Left forelimb (tissue), 1 donor: ENCODE data around the gene FRRS1L.

Experiments used
- DNase-seq: peaks from one replicate; pipeline ENCODE4 v3.0.0-alpha.2; 2018; ENCODE audit warnings: low spot score

The FRRS1L gene

GRCh38 chr9:109101202-109101595, 65.8 kb downstream of the FRRS1L start:
- no peak for DNase-seq

- DNase-seq, result no peak
These were observed 66.4 kb downstream of the FRRS1L start for GRCh38 chr9:109100543-109101201.

GRCh38 chr9:109098960-109099308, 68.1 kb downstream of the FRRS1L start:
- DNase-seq, result no peak

GRCh38 chr9:109098171-109098959, 68.7 kb downstream of the FRRS1L start:
- DNase-seq, result no peak

GRCh38 chr9:109097146-109097545, 69.9 kb downstream of the FRRS1L start:
- no peak for DNase-seq

DNA sequence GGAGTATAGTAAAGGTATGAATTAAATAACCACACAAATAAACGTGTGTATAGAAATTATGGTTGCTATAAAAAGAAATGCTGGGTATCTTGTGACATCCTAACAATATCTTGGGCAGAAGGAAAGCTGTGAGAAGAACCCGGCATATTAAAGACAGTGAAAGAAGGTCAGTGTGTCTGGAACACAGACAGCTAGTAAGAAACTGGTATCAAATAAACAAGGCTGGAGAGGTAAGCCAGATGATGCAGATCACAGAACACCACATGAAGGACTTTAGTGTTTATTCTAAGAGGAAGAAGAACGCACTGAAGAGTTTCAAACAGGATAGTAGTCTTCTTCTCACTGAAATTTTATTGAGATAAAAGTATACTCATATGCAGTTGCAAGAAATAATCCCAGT, 71.7 kb downstream of the FRRS1L start:
- no peak for DNase-seq

GRCh38 chr9:109094268-109094667, 72.8 kb downstream of the FRRS1L start:
- no peak for DNase-seq

DNA sequence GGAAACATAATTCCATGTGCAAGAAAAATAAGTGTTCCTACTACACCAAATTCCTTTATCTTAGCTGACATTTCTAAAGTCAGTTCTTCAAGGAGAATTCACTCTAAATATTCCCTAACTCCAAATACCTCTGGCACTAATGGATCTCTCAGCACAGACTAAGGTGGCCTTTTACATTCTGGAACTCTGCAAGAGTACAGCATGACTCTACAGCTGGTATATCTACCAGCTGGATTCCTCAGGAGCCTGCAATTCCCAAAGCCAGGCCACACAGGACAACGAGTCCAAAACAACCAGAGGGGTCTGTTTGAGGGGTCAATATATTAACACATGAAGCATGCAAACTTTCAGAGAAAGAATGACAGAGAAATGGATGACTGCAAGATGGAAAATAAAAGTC, 74.5 kb downstream of the FRRS1L start:
- DNase-seq, result no peak

DNA sequence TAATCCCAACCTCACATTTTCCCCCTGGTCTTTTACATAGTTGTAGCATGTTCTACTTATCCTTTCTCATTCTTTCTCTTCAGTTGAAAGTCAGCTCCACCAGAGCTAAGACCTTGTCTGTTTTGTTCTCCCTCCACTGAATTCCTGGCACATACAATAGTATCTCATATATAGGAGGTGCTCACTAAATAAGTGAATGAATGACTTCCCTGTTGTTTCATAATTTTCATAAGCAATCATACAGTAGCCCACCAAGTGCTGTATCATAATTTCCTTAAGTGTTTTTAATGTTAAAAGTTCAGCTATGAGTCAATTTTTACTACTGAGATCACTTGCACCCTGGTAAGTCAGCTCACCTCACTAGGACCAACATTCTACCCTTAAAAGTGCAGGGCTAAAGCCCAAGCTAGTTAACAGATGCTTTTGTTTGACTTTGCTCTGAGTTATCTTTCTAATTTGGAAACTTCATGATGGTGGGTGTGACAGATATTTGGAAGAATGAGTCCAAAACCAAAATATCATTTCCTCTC, 74.9 kb downstream of the FRRS1L start:
- no peak for DNase-seq

- no peak for DNase-seq
These were observed 78.8 kb downstream of the FRRS1L start for GRCh38 chr9:109088221-109088620.

DNA sequence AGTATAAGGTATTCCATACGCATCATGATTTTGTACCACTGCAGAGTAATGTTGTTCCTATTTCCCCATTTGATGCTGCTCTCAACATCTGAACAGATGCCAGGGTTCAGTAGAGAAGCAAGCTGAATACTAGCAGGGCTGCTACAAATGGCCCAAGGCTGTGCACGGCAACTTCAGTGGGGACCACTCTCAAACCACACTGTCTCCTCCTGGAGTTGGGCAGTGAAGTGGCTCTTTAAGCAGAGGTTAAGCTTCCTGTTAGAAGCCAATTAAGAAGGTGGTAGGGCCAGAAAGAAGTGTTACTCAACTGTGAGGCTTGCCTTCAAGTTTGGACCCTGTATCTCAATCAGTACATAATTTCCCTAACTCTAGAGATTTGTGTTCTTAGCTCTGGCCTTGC, 79.3 kb downstream of the FRRS1L start:
- no peak for DNase-seq

- DNase-seq, result no peak
These were observed 80.8 kb downstream of the FRRS1L start for GRCh38 chr9:109086221-109086620.

GRCh38 chr9:109085510-109085909, 81.5 kb downstream of the FRRS1L start:
- no peak for DNase-seq

DNA sequence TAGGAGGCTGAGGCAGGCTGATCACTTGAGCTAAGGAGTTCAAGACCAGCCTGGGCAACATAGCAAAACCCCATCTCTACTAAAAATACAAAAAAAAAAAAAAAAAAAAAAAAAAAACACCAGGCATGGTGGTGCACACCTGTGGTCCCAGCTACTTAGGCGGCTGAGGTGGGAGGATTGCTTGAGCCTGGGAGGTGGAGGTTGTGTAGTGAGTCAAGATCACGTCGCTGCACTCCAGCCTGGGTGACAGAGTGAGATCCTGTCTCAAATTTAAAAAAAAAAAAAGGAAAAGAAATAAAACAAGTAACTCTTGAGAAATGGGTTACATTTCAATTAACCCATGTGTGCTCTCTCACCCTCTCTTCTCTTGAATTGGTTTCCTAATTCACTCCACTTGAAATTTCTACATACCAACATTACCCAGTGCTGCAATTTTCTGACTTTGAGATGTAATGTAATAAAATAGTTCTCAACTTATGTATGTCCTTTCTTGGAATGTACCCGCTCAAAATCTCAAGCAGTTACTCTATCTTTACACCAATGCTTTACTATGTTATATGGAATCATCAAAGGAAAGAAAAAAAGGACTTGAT, 83.1 kb downstream of the FRRS1L start:
- no peak for DNase-seq

DNA sequence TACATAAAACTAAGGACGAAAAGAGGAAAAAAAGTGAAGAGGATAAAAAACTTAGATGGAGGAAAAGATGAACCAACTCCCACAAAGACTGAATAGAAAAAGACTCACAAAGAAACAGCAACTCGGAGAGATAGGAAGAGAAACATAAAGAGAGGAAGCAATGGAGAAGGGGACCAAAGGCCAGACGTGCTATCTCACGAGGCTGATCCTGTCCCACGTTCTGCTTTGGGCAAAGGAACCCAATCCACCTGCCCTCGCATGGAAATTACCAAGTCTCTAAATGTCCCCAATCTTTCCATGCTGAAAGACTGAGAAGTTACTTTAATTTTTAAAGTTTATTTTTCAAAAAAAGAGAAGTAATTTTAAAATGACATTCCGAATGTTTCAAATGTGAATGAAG, 83.9 kb downstream of the FRRS1L start:
- no peak for DNase-seq

- no peak for DNase-seq
These were observed 84.9 kb downstream of the FRRS1L start for GRCh38 chr9:109082091-109082620.
